Measurements from ENCODE around the gene ASAP3.
A peak's percentile ranks its signal among the peaks of the same experiment; 100 is the strongest.

The ASAP3 gene

GRCh38 chr1:23448846-23449245 lies 35.1 kb downstream of the ASAP3 start:
- DNase-seq: no peak

DNA sequence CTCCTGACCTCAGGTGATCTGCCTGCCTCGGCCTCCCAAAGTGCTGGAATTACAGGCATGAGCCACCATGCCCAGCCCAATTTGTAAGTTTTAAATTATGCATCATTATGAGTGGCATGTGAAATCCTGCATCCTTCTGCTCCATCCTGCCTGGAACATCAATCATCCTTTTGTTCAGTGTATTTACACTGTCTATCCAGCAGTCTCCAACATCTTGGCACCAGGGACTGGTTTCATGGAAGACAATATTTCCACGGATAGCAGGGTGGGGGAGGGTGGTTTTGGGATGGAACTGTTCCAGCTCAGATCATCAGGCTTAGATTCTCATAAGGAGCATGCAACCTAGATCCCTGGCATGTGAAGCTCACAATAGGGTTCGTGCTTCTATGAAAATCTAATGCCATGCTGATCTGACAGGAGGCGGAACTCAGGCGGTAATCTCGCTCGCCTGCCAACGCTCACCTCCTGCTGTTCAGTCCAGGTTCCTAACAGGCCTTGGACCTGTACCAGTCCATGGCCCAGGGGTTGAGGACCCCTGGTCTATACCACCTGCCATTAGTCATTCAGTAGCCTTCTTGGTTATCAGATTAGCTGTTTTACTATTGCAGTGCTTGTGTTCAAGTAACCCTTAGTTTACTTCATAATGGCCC lies 37.2 kb downstream of the ASAP3 start:
- DNase-seq: no peak

GRCh38 chr1:23444596-23445390 lies 39.2 kb downstream of the ASAP3 start:
- no peak for DNase-seq

DNA sequence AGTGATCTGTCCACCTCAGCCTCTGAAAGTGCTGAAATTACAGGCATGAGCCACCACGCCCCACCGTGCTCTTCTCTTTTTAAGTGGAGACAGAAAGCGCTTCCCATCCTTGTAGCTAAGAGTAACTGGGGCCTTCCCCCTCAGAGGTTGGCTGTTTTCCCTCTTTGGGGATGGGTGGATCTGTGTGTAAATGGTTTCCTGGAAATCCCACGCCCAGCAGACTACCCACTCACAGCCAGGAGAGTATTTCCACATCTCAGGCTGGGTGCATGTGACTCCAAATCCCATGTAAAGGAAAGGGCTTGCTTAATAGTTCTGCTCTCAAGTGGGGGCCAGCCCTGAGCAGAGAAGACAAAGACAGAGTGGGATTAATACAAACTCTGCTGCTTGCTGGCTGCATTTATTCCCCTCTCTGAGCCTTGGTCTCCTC lies 39.9 kb downstream of the ASAP3 start:
- no peak for DNase-seq

DNA sequence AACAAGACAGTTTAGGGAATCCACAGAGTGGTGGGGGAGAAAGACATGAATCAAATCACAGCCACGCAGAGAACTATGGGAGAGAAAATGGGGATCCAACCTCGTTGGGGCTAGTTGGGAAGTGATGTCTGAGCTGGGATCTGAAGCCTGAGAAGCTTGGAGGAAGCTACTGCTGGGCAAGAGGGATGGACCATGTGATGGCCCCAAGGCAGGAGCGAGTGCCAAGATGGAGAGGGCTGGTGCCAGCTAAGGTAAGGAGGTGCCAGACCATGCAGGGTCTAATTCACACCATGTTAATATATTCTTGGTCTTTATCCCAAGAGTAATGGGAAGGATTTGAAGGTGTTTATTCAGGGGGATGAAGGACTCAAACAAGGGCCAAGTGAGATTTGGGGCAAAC lies 41.2 kb downstream of the ASAP3 start:
- no peak for DNase-seq

- no peak for DNase-seq
These were observed 42.4 kb downstream of the ASAP3 start for GRCh38 chr1:23441446-23442148.

DNA sequence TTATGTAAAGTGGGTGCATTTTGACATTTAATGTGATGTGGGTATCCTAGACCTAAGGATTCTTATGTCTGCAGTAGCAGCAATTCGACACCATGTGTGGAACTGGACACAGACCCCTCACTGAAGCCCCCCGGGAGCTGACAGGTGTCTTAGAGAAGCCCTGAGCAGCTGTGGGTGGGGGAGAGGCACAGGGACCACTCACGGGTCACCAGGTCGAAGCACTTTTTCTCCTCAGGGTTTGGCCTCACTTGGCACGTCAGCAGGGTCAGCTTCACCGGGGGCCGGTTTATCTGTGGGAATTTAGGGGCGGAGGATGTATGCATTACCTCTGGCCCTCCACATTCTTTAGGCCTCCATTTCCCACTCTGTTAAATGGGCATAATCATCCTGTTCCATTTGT lies 45.4 kb downstream of the ASAP3 start:
- DNase-seq: no peak

- DNase-seq: no peak
These were observed 46.7 kb downstream of the ASAP3 start for GRCh38 chr1:23437355-23437664.

GRCh38 chr1:23436520-23437354 lies 47.2 kb downstream of the ASAP3 start:
- peak; percentile 88 for DNase-seq

DNA sequence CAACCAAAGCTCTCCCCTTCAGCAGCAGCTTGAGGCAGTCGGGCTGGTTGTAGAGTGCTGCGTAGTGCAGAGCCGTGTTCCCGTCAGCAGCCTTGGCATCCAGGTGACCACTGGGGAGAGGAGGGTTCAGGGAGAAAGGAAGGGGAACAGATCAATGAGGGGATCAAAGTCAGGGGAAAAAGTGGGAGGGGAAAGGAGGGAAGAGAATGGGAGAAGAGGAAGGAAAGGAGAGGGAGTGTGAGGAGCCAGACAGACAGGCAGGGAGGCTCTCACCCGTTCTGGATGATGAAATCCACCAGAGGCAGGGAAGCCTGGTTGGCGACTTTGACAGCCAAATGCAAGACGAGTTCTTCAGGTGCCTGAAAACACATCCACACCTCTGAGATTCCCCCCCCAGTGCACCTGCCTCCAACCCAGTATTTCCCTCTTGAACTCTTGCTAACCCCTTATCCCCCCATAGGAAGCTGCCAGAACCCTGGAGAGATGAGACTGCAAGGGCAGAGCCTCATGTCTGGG lies 49.7 kb downstream of the ASAP3 start:
- no peak for DNase-seq

GRCh38 chr1:23433122-23433521 lies 50.9 kb downstream of the ASAP3 start:
- no peak for DNase-seq

DNA sequence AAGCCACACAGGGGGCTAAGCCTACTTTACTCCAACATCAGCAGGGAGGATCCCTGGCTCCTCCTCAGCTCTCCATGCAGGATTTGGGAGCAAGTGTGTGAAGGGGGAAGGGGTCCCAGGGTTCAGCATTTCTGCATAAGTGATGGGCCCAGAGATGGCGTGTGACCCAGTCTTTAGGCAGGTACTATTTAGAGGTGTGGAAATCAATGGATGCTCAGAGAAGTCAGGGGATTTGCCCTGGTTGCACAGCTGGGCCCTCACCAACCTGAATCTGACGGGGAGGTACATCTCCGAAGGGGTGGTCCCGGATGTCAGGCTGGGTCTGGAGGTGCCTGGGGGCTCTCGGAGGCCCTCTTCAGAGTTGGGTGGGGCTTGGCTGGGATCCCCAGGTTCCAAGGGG lies 52.5 kb downstream of the ASAP3 start:
- peak; percentile 37 for DNase-seq

GRCh38 chr1:23430803-23431202 lies 53.2 kb downstream of the ASAP3 start:
- peak; percentile 39 for DNase-seq

GRCh38 chr1:23428136-23428905 lies 55.7 kb downstream of the ASAP3 start:
- DNase-seq: no peak

DNA sequence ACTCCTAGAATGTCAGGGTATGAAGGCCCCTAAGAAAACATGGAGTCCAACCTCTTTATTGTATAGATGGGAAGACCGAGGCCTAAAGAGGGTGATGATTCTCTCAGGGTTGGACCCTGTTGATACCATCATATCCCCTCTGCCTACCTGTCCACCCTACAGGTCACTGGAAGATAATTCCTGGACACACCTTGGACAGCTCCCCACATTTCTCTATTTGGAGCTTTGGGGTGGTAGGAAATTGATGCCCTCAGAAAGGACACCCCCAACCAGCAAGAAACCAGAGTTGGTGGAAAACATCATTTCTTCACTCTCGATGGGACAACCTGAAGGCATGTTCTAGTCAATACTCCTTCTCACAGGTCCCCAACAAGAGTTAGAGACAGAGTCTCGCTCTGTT lies 56.4 kb downstream of the ASAP3 start:
- DNase-seq: no peak

- no peak for DNase-seq
These were observed 57.2 kb downstream of the ASAP3 start for GRCh38 chr1:23426828-23427227.

- no peak for DNase-seq
These were observed 58.8 kb downstream of the ASAP3 start for GRCh38 chr1:23425193-23425494.

GRCh38 chr1:23424293-23425192 lies 59.4 kb downstream of the ASAP3 start, which contains the start of gene TCEA3:
TCEA3 (minus strand) TSS chr1:23424748; CDS start chr1:23424633, 115 bp downstream.
- DNase-seq: peak; percentile 62

DNA sequence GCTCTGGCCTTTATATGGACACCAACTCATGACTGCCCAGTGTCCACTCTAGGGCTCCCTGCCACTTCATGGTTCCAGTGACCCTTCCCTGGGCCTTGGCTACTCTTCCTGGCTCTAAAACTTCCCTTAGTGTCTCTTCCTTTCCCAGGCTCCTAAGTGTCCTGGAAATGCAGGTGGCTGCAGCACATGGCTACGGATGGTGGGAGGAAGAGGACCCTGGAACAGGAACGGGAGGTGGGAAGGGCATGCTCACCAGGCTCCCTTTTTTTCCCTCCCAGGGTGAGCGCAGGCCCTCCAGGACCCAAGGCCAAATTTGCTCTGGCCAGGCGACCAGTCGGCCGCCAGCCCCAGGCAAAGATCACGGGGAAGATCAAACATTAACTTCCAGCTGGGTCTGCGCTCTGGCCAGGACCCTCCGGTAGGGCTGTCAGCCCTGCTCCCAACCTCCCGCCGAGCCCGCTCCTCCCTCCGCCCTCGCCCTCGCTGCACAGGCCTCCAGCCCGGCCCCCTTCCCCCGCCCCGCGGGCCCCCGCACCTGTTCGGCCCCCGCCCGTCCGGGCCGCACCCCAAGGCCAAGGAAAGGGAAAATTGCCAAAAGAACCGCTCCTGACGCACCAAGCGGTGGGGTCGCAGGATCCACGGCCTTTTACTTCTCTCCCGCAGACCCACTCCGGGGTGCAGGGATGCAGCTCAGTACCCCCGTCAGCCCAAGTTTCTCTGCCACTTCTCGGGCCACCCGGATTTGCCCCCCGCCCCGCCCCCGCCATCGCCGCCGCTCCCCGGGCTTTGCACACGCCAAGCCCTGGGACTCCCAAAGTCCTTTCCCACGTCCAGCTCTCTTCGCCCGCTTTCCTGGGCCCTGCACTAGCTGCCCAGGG lies 60.3 kb downstream of the ASAP3 start:
- DNase-seq: peak; percentile 69

GRCh38 chr1:23422941-23423340 lies 61.0 kb downstream of the ASAP3 start:
- no peak for DNase-seq

All from islet precursor cell (in vitro differentiated cells).